Ovary (tissue), 3 donors: Measurements from ENCODE around the gene LASP1NB.

Experiments used
- EP300 ChIP-seq: sonication (generic); formaldehyde crosslinking; IDR thresholded peaks from one replicate; pipeline ENCODE4 v1.6.1; 2017; ENCODE audit warnings: antibody characterized with exemption
- POLR2A ChIP-seq: fragments of 450-650 bp; IDR thresholded peaks from one replicate; pipeline ENCODE4 v1.6.1; 2017; ENCODE audit warnings: antibody characterized with exemption, mild to moderate bottlenecking, moderate library complexity
- TF ChIP-seq, protein P1 (sequence below), 3 donors: fragments of 450-650 bp in 2 of 3; fragments of 200-600 bp in 1 of 3; IDR thresholded peaks; one replicate each; pipeline versions ENCODE4 v1.5.1 to v1.8.0; 2016 to 2022; ENCODE audit warnings: antibody characterized with exemption in 3 of 3, mild to moderate bottlenecking in 1 of 3
- donor health status: DM: no; HTN: no; CAD: no.

DNA sequence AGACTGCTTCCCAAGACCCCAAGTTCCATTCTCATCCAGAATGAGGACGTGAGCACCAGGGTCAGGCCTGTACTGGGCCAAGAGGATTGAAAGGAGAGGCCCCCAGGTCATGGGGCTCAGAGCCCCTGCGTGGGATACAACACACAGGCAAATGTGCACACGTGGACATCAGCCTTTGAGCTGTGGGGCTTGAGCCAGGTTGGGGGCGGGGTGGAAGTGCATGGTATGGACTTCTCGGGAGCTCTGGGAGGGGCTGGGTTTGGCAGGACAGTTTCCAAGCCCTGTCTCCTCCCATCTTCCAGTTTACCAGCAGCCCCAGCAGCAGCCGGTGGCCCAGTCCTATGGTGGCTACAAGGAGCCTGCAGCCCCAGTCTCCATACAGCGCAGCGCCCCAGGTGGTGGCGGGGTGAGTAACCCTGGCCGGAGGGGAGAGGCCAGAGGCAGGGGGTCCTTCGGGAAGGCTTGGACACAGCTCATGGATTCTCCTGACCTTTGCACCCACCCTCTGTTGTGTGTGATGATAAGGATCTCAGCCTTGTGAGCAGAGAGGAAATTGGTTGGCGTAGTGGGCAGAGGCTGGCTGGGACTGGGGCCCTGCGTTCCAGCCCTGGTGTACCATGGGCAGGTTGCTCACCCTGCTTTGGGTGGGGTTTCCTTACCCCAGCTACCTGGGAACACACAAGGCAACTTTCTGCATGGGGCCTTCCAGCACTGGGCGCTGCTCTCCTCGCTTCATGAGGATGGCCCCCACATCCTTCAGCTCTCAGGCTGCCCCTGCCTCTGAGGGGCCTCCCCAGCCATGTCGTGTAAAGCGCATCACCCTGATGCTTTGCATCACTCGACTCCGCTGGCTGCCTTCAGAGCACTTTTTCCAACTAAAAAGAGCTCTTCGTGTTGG is 10.4 kb upstream of the LASP1NB start:
- TF ChIP-seq, protein P1, sequence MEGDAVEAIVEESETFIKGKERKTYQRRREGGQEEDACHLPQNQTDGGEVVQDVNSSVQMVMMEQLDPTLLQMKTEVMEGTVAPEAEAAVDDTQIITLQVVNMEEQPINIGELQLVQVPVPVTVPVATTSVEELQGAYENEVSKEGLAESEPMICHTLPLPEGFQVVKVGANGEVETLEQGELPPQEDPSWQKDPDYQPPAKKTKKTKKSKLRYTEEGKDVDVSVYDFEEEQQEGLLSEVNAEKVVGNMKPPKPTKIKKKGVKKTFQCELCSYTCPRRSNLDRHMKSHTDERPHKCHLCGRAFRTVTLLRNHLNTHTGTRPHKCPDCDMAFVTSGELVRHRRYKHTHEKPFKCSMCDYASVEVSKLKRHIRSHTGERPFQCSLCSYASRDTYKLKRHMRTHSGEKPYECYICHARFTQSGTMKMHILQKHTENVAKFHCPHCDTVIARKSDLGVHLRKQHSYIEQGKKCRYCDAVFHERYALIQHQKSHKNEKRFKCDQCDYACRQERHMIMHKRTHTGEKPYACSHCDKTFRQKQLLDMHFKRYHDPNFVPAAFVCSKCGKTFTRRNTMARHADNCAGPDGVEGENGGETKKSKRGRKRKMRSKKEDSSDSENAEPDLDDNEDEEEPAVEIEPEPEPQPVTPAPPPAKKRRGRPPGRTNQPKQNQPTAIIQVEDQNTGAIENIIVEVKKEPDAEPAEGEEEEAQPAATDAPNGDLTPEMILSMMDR (IDR thresholded peaks at IDR 0.05) = no peak
- TF ChIP-seq POLR2A (no peak), EP300 (no peak)
